ENCODE measurements around the gene GRM3.
A peak's percentile ranks its signal among the peaks of the same experiment; 100 is the strongest.

Gene GRM3

DNA sequence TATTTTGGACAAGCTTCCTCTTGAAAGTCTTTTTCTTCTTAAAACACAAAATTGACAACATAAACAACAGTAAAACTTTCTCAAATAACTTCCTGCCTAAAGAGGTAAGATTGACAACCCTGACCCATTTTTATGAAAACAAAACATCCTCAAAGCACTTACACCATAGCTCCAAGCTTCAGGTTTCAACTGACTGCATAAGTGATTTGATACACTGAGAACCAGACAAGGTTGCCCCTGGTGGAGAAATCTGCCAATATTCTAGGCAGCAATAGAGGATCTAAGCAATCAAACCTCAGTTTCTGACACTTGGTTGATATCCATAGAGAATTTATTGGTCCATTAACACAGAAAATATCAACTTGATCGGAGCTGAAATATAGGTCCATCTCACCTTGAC lies 267.9 kb downstream of the GRM3 start:
- DNase-seq: no peak

DNA sequence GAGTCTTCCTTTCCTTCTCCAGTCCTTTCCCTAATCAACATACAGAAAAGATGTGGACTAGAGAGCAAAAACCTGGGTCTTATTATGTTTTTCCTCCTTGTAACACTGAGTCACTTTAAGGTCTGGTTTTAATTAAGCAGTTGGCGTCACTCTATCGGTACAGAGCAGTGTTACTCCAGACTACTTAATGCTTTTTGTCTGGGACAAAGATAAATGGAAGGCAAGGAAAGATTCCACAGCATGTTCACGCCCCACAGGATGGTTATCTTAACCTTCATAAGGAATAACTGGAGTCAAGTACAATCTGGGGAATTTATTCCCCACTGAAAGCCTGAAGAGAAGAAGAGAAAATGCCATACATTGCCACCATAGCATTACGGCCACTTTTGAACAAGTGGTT lies 270.0 kb downstream of the GRM3 start:
- peak; percentile 14 for DNase-seq

Measured in eye (tissue), 1 donor.